Measurements from ENCODE around the gene CLTCL1. TPM values are rescaled to one million over a fixed set of nuclear protein-coding genes. Genes with fewer than 3 reads are reported as not detected.

Gene CLTCL1
- total and polyA plus RNA-seq, 2 donors (not counting 1 experiment from before 2014, with no cell fraction given): 1.0 to 5.5 TPM

- Histone ChIP-seq H3K4me2 (replicated peaks; ENCODE audit: low read depth, low read length, poor library complexity, severe bottlenecking) (peak overlapping the region; percentile 82), H4K20me1 (ENCODE audit: control insufficient read depth, insufficient read depth, low read length, poor library complexity, severe bottlenecking) (peaks cover 31% of the 10 kb centered on the region), H3K4me3 (ENCODE audit: control extremely low read depth in 1 of 5, extremely low read depth in 1 of 5, insufficient read depth in 1 of 5, low read depth in 2 of 5, low read length in 4 of 5) (peak overlapping the region in 4 of 5 experiments; percentile 42 to 76 (median 69)), H3K79me2 (ENCODE audit: control insufficient read depth, insufficient read depth, low read length) (peaks cover 24% of the 10 kb centered on the region), H3K27me3 (replicated peaks in 1 of 4; ENCODE audit: control extremely low read depth in 1 of 4, control insufficient read depth in 3 of 4, insufficient read depth in 4 of 4, low read length in 3 of 4) (no peaks in the 10 kb centered on the region), H3K36me3 (replicated peaks in 1 of 2; ENCODE audit: control extremely low read depth in 1 of 2, control insufficient read depth in 1 of 2, extremely low read depth in 1 of 2, insufficient read depth in 2 of 2, low read length in 1 of 2) (peaks cover 0 to 4% of the 10 kb centered on the region in 2 experiments), H3K9ac (ENCODE audit: low read length) (peak overlapping the region; percentile 71), H3K9me3 (ENCODE audit: control extremely low read depth in 1 of 3, control insufficient read depth in 2 of 3, insufficient read depth in 1 of 3, low read length in 2 of 3) (peaks cover 0 to 3% (median 0%) of the 10 kb centered on the region in 3 donors), H2AFZ (ENCODE audit: insufficient read depth, low read depth, low read length, poor library complexity, severe bottlenecking) (peak overlapping the region; percentile 78), H3K4me1 (ENCODE audit: control insufficient read depth in 2 of 2, insufficient read depth in 2 of 2, low read length in 2 of 2) (peaks cover 35 to 55% of the 10 kb centered on the region in 2 donors), H3K27ac (ENCODE audit: low read length in 2 of 2) (peak overlapping the region in 1 of 2 donors; percentile 56)
- WGBS (ENCODE audit: insufficient coverage): 52% methylated on average over 54 of the region's 55 CpGs
- no peak for TF ChIP-seq EZH2 (IDR thresholded peaks at IDR 0.05; ENCODE audit: borderline replicate concordance, insufficient read depth, low read depth, low read length, poor library complexity, severe bottlenecking)
- CTCF ChIA-PET: interaction anchor here (4.4 kb wide), 1 partner anchor 300 kb away, joined by 19 read pairs; no protein-coding TSS in a partner anchor
- H3K9me3 Mint-ChIP-seq (ENCODE audit: insufficient read depth): no peaks in the 10 kb centered on the region
- H3K4me3 Mint-ChIP-seq: peak overlapping the region; percentile 78
- peak; percentile 12 for DNase-seq
- H3K27ac Mint-ChIP-seq: peak overlapping the region; percentile 74
- POLR2A ChIA-PET: interaction anchor here (1.2 kb wide), 1 partner anchor 270 kb away, joined by 3 read pairs; the partner anchor contains the start of gene C22orf39
- peaks cover 49% of the 10 kb centered on the region for H3K4me1 Mint-ChIP-seq
- no peak for ATAC-seq (ENCODE audit: low read depth)
- H3K27me3 Mint-ChIP-seq: no peaks in the 10 kb centered on the region
- intact Hi-C loops (cut with micrococcal nuclease): loop anchor here (1.0 to 2.0 kb wide), 6 partner anchors 33 to 1121 kb away; partner anchors contain the start of genes CLTCL1, DGCR2, ESS2 and MRPL40
Observed at GRCh38 chr22:19177164-19178064, 114.1 kb downstream of the CLTCL1 start.

- TF ChIP-seq CTCF (IDR thresholded peaks at IDR 0.05) (no peak), EZH2 (IDR thresholded peaks at IDR 0.05; ENCODE audit: borderline replicate concordance, insufficient read depth, low read depth, low read length, poor library complexity, severe bottlenecking) (no peak)
- ChIA-PET POLR2A (interaction anchor here (1.1 kb wide), 1 partner anchor 33 kb away, joined by 3 read pairs; the partner anchor contains the start of gene ESS2), CTCF (no interaction called here)
- H3K27ac ChIP-seq (ENCODE audit: low read length in 2 of 2): no peak overlapping the region
- H3K27me3 Mint-ChIP-seq: no peaks in the 10 kb centered on the region
- intact Hi-C loops (cut with micrococcal nuclease): no loop called here
- ATAC-seq (ENCODE audit: low read depth) (no peak), DNase-seq (peak; percentile 21)
- WGBS (ENCODE audit: insufficient coverage): 93% methylated on average over 11 of the region's 12 CpGs
- no peak overlapping the region for H3K4me2 ChIP-seq (replicated peaks; ENCODE audit: low read depth, low read length, poor library complexity, severe bottlenecking)
- no peaks in the 10 kb centered on the region for H3K27me3 ChIP-seq (replicated peaks in 1 of 4; ENCODE audit: control extremely low read depth in 1 of 4, control insufficient read depth in 3 of 4, insufficient read depth in 4 of 4, low read length in 3 of 4)
- H3K27ac Mint-ChIP-seq: peak overlapping the region; percentile 74
- H3K4me3 ChIP-seq (ENCODE audit: control extremely low read depth in 1 of 5, extremely low read depth in 1 of 5, insufficient read depth in 1 of 5, low read depth in 2 of 5, low read length in 4 of 5): no peak overlapping the region
- peaks cover 0 to 4% of the 10 kb centered on the region in 2 experiments for H3K36me3 ChIP-seq (replicated peaks in 1 of 2; ENCODE audit: control extremely low read depth in 1 of 2, control insufficient read depth in 1 of 2, extremely low read depth in 1 of 2, insufficient read depth in 2 of 2, low read length in 1 of 2)
- H3K4me3 Mint-ChIP-seq: peak overlapping the region; percentile 78
- peaks cover 31% of the 10 kb centered on the region for H3K79me2 ChIP-seq (ENCODE audit: control insufficient read depth, insufficient read depth, low read length)
- no peaks in the 10 kb centered on the region for H3K9me3 Mint-ChIP-seq (ENCODE audit: insufficient read depth)
- peaks cover 40 to 62% of the 10 kb centered on the region in 2 donors for H3K4me1 ChIP-seq (ENCODE audit: control insufficient read depth in 2 of 2, insufficient read depth in 2 of 2, low read length in 2 of 2)
- H3K4me1 Mint-ChIP-seq: peaks cover 53% of the 10 kb centered on the region
- H3K9me3 ChIP-seq (ENCODE audit: control extremely low read depth in 1 of 3, control insufficient read depth in 2 of 3, insufficient read depth in 1 of 3, low read length in 2 of 3): peaks cover 0 to 3% (median 0%) of the 10 kb centered on the region in 3 donors
- H3K9ac ChIP-seq (ENCODE audit: low read length): no peak overlapping the region
- H4K20me1 ChIP-seq (ENCODE audit: control insufficient read depth, insufficient read depth, low read length, poor library complexity, severe bottlenecking): peaks cover 37% of the 10 kb centered on the region
- no peak overlapping the region for H2AFZ ChIP-seq (ENCODE audit: insufficient read depth, low read depth, low read length, poor library complexity, severe bottlenecking)
Observed at GRCh38 chr22:19176732-19177131, 114.8 kb downstream of the CLTCL1 start.

All from B cell (primary cell).